Neural progenitor cell (in vitro differentiated cells): Measurements from ENCODE around the gene SPAG16. TPM values are rescaled to one million over a fixed set of nuclear protein-coding genes. Genes with fewer than 3 reads are reported as not detected.

Source experiments
- DNase-seq: peaks from one replicate; pipeline ENCODE4 v3.0.0-alpha.2; 2016; ENCODE audit warnings: low spot score
- H2AFZ ChIP-seq: fragments of 200-600 bp; sonication (generic); replicated peaks from 2 replicates; pipeline ENCODE4 v1.6.1; 2016; ENCODE audit warnings: antibody characterized with exemption
- H3F3A ChIP-seq: fragments of 200-600 bp; sonication (generic); 2 replicates; pipeline ENCODE4 v1.6.1; 2016; ENCODE audit warnings: antibody characterized with exemption, low read depth
- H3K27ac ChIP-seq: fragments of 200-600 bp; sonication (generic); 2 replicates; pipeline ENCODE4 v1.5.1; 2016; ENCODE audit warnings: mild to moderate bottlenecking
- H3K27me3 ChIP-seq: fragments of 200-600 bp; sonication (generic); 2 replicates; pipeline ENCODE4 v1.6.1; 2016; ENCODE audit warnings: mild to moderate bottlenecking, moderate library complexity
- H3K36me3 ChIP-seq: fragments of 200-600 bp; sonication (generic); 2 replicates; pipeline ENCODE4 v1.5.1; 2016
- H3K4me1 ChIP-seq: fragments of 200-600 bp; sonication (generic); 2 replicates; pipeline ENCODE4 v1.6.1; 2016; ENCODE audit warnings: mixed run types
- H3K4me2 ChIP-seq: fragments of 200-600 bp; sonication (generic); 2 replicates; pipeline ENCODE4 v1.6.1; 2016
- H3K4me3 ChIP-seq: fragments of 200-600 bp; sonication (generic); 2 replicates; pipeline ENCODE4 v1.5.1; 2016
- H3K79me2 ChIP-seq: fragments of 200-600 bp; sonication (generic); 2 replicates; pipeline ENCODE4 v1.6.1; 2016; ENCODE audit warnings: low read depth
- H3K9ac ChIP-seq: fragments of 200-600 bp; sonication (generic); 2 replicates; pipeline ENCODE4 v1.6.1; 2016
- H3K9me3 ChIP-seq: fragments of 200-600 bp; sonication (generic); 2 replicates; pipeline ENCODE4 v1.5.1; 2016; ENCODE audit warnings: low read depth
- H4K20me1 ChIP-seq: fragments of 200-600 bp; sonication (generic); 2 replicates; pipeline ENCODE4 v1.6.1; 2016; ENCODE audit warnings: low read depth
- H3K27ac Mint-ChIP-seq: 3 replicates; pipeline ENCODE4 v1.8.0; 2021; ENCODE audit warnings: mixed read lengths
- H3K27me3 Mint-ChIP-seq: 2 replicates; pipeline ENCODE4 v1.8.0; 2022; ENCODE audit warnings: low read depth, mild to moderate bottlenecking, inconsistent platforms, moderate library complexity, mixed read lengths; ENCODE audit not compliant: insufficient read depth
- H3K36me3 Mint-ChIP-seq: 3 replicates; pipeline ENCODE4 v1.8.0; 2021; ENCODE audit warnings: mixed read lengths
- H3K4me1 Mint-ChIP-seq: 3 replicates; pipeline ENCODE4 v1.8.0; 2021; ENCODE audit warnings: mixed read lengths
- H3K4me3 Mint-ChIP-seq: 3 replicates; pipeline ENCODE4 v1.8.0; 2021; ENCODE audit warnings: mild to moderate bottlenecking, moderate library complexity, mixed read lengths
- H3K9me3 Mint-ChIP-seq: 3 replicates; pipeline ENCODE4 v1.8.0; 2020; ENCODE audit warnings: mixed read lengths
- CTCF ChIP-seq: fragments of 200-600 bp; sonication (generic); IDR thresholded peaks from 2 replicates; pipeline ENCODE4 v1.5.1; 2017; ENCODE audit warnings: antibody characterized with exemption, mild to moderate bottlenecking
- EZH2 ChIP-seq: fragments of 200-600 bp; sonication (generic); IDR thresholded peaks from 2 replicates; pipeline ENCODE4 v1.6.1; 2017; ENCODE audit warnings: antibody characterized with exemption, mild to moderate bottlenecking, moderate library complexity
- EZH2phosphoT487 ChIP-seq: fragments of 200-600 bp; sonication (generic); IDR thresholded peaks from 2 replicates; pipeline ENCODE4 v1.6.1; 2017; ENCODE audit warnings: antibody characterized with exemption
- total RNA-seq: library from RNA; depleted of rRNA; stranded (reverse); fragments of >200 nt; gene quantifications from 2 replicates; pipeline ENCODE4 v1.2.3, GENCODE V29; 2015; ENCODE audit warnings: low replicate concordance

Gene SPAG16
- total RNA-seq, 1 donor from 2014 or later, result 70.3 TPM

GRCh38 chr2:214035921-214036320, 751.7 kb downstream of the SPAG16 start:
- Histone ChIP-seq H2AFZ (no peak overlapping the region), H3K36me3 (no peaks in the 10 kb centered on the region), H3K9me3 (peaks cover 3% of the 10 kb centered on the region), H4K20me1 (no peaks in the 10 kb centered on the region), H3K79me2 (no peaks in the 10 kb centered on the region), H3K27me3 (no peaks in the 10 kb centered on the region), H3K4me1 (no peaks in the 10 kb centered on the region), H3K4me2 (no peak overlapping the region), H3K27ac (no peak overlapping the region), H3K4me3 (no peak overlapping the region), H3F3A (no peaks in the 10 kb centered on the region), H3K9ac (no peak overlapping the region)
- TF ChIP-seq CTCF, result no peak
- no peak for TF ChIP-seq EZH2
- no peak for TF ChIP-seq EZH2phosphoT487
- H3K36me3 Mint-ChIP-seq, result no peaks in the 10 kb centered on the region
- H3K4me1 Mint-ChIP-seq, result peaks cover 8% of the 10 kb centered on the region
- peaks cover 2% of the 10 kb centered on the region for H3K27me3 Mint-ChIP-seq
- peaks cover 10% of the 10 kb centered on the region for H3K9me3 Mint-ChIP-seq
- no peak for DNase-seq
- no peak overlapping the region for H3K4me3 Mint-ChIP-seq
- H3K27ac Mint-ChIP-seq, result no peak overlapping the region

DNA sequence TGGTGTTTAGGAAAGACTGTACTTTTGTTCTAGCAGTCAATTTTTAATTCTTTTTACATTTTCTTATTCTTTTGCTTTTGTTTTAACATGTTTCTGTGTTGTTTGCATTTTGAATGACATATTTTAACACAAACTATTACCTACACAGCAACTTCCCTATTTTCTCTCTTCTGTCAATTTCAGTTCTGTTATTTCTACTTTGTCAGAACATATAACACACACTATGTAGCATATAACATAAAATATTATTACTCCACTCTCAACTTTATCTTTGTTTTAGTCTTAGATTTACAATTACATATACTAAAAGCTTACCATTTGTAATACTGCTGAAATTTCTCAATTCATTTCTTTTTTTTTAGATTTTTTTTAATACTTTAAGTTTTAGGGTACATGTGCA, 753.9 kb downstream of the SPAG16 start:
- Mint-ChIP-seq H3K27ac (no peak overlapping the region), H3K9me3 (peaks cover 10% of the 10 kb centered on the region), H3K27me3 (peaks cover 1% of the 10 kb centered on the region), H3K4me3 (no peak overlapping the region), H3K4me1 (no peaks in the 10 kb centered on the region), H3K36me3 (no peaks in the 10 kb centered on the region)
- peaks cover 3% of the 10 kb centered on the region for H3K9me3 ChIP-seq
- no peak overlapping the region for H3K4me3 ChIP-seq
- H3K9ac ChIP-seq, result no peak overlapping the region
- no peaks in the 10 kb centered on the region for H3K36me3 ChIP-seq
- no peaks in the 10 kb centered on the region for H4K20me1 ChIP-seq
- no peak overlapping the region for H2AFZ ChIP-seq
- no peak overlapping the region for H3K4me2 ChIP-seq
- H3K79me2 ChIP-seq, result no peaks in the 10 kb centered on the region
- H3F3A ChIP-seq, result no peaks in the 10 kb centered on the region
- no peaks in the 10 kb centered on the region for H3K27me3 ChIP-seq
- no peak for DNase-seq
- no peak overlapping the region for H3K27ac ChIP-seq
- no peaks in the 10 kb centered on the region for H3K4me1 ChIP-seq
- TF ChIP-seq EZH2 (no peak), CTCF (no peak), EZH2phosphoT487 (no peak)

GRCh38 chr2:214050731-214051130, 766.5 kb downstream of the SPAG16 start:
- Histone ChIP-seq H2AFZ (no peak overlapping the region), H3K36me3 (no peaks in the 10 kb centered on the region), H3F3A (no peaks in the 10 kb centered on the region), H3K79me2 (no peaks in the 10 kb centered on the region), H3K27ac (no peak overlapping the region), H4K20me1 (no peaks in the 10 kb centered on the region), H3K9me3 (peaks cover 5% of the 10 kb centered on the region), H3K9ac (no peak overlapping the region), H3K4me2 (no peak overlapping the region), H3K27me3 (no peaks in the 10 kb centered on the region), H3K4me1 (no peaks in the 10 kb centered on the region), H3K4me3 (no peak overlapping the region)
- Mint-ChIP-seq H3K27ac (no peak overlapping the region), H3K4me3 (no peak overlapping the region), H3K4me1 (no peaks in the 10 kb centered on the region), H3K27me3 (no peaks in the 10 kb centered on the region), H3K36me3 (peaks cover 5% of the 10 kb centered on the region), H3K9me3 (peaks cover 8% of the 10 kb centered on the region)
- DNase-seq, result no peak
- TF ChIP-seq CTCF (no peak), EZH2phosphoT487 (no peak), EZH2 (no peak)

- no peaks in the 10 kb centered on the region for H3K79me2 ChIP-seq
- Mint-ChIP-seq H3K4me1 (no peaks in the 10 kb centered on the region), H3K9me3 (no peaks in the 10 kb centered on the region), H3K27me3 (no peaks in the 10 kb centered on the region), H3K27ac (no peak overlapping the region), H3K4me3 (no peak overlapping the region), H3K36me3 (no peaks in the 10 kb centered on the region)
- H3K4me2 ChIP-seq, result no peak overlapping the region
- no peak for DNase-seq
- no peak overlapping the region for H3K4me3 ChIP-seq
- no peaks in the 10 kb centered on the region for H3K4me1 ChIP-seq
- no peaks in the 10 kb centered on the region for H4K20me1 ChIP-seq
- H3F3A ChIP-seq, result no peaks in the 10 kb centered on the region
- H3K27me3 ChIP-seq, result no peaks in the 10 kb centered on the region
- no peak overlapping the region for H2AFZ ChIP-seq
- no peak overlapping the region for H3K9ac ChIP-seq
- TF ChIP-seq EZH2, result no peak
- no peak for TF ChIP-seq EZH2phosphoT487
- no peak for TF ChIP-seq CTCF
- H3K9me3 ChIP-seq, result no peaks in the 10 kb centered on the region
- H3K27ac ChIP-seq, result no peak overlapping the region
- H3K36me3 ChIP-seq, result no peaks in the 10 kb centered on the region
Measured at GRCh38 chr2:214051585-214051984, 767.3 kb downstream of the SPAG16 start.
